ENCODE measurements around the gene RRM1. TPM values are rescaled to one million over a fixed set of nuclear protein-coding genes. Genes with fewer than 3 reads are reported as not detected.
A peak's percentile ranks its signal among the peaks of the same experiment; 100 is the strongest.
"Not testable (repeated sequence)": the region's sequence is repeated elsewhere in the genome, so short reads cannot be mapped to it uniquely, and the experiment has no call there.

RRM1 gene
- 69.0 and 80.7 TPM in 2 replicates for total RNA-seq (2014; rRNA removed; shearing (Covaris generic); ENCODE audit: low replicate concordance)

GRCh38 chr11:4094348-4095291 is at the start of gene RRM1:
RRM1 (plus strand) TSS chr11:4094799; CDS start chr11:4095013, 214 bp downstream.
- Histone ChIP-seq H3K79me2 (ENCODE audit: low read length) (peaks cover 50% of the 10 kb centered on the region), H3K4me3 (ENCODE audit: low read length) (peak within 1 kb of the TSS; percentile 92)

DNA sequence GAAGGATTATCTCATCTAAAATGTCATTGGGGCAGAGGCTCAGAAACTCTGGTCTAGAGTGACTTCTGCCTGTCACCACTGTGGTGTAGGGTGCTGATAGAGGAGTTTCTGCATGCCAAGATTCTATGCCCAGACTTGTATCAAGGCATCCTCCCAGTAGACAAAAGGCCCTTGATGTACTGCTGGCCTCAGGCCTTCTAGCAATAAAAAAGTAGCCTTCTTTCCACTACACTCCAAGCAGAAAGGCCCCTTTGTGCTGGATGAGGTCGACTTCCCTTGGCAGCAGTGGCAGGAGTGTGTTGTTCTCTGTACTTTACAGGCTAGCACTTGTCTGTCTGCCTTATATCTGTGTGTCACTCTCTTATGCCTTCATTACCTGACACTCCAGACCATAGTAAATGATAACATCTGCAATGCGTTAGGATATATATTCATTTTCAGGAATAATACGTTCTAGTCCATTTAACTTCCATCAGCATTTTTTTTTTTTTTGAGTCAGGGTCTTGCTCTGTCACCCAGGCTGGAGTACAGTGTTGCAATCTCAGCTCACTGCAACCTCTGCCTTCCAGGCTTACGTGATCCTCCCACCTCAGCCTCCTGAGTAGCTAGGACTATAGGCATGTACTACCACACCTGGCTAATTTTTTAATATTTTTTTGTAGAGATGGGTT is 49.5 kb upstream of the RRM1 start:
- DNase-seq, result no peak

More at GRCh38 chr11:4094348-4095291, at the start of gene RRM1:
- H4K20me1 ChIP-seq (ENCODE audit: insufficient read depth, low read depth, low read length), result no peaks in the 10 kb centered on the region
- peak within 1 kb of the TSS; percentile 95 for H3K9ac ChIP-seq (ENCODE audit: low read length)
- H3K9me3 ChIP-seq (ENCODE audit: low read length), result no peaks in the 10 kb centered on the region
- H3K4me1 ChIP-seq (ENCODE audit: low read length), result peaks cover 35% of the 10 kb centered on the region
- H2AFZ ChIP-seq (ENCODE audit: low read length), result peak within 1 kb of the TSS; percentile 78
- H3K36me3 ChIP-seq (ENCODE audit: insufficient read depth, low read length), result peaks cover 6% of the 10 kb centered on the region; the same call in 1 of the 2 replicates
- H3K4me2 ChIP-seq (ENCODE audit: low read depth, low read length, poor library complexity, severe bottlenecking), result peak within 1 kb of the TSS; percentile 93
- no peaks in the 10 kb centered on the region for H3K9me2 ChIP-seq (replicated peaks; ENCODE audit: insufficient read depth, low read length)
- no peaks in the 10 kb centered on the region for H3K27me3 ChIP-seq (ENCODE audit: low read length)
- DNase-seq, result peak; percentile 98
- peak within 1 kb of the TSS; percentile 74 for H3K27ac ChIP-seq (ENCODE audit: low read length)

DNA sequence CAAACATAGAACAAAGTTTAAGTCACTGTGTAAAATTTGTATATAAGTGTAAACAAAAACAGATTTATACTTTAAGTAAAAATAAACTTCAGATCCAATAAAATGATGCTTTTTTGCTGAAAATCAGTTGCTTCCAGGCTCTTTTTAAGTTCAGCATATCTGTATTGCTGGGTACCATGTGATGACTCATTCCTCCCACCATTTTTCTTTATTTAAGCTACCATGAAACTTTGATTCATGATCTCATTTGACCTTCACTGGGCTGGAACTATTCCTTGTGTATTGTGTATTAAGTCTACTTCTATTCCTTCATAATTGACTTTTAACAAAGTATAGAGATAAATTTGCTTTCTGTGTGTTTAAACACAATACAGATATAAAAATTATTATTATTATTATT is 46.3 kb upstream of the RRM1 start:
- Histone ChIP-seq H3K4me1 (ENCODE audit: low read length) (peaks cover 5% of the 10 kb centered on the region), H3K4me2 (ENCODE audit: low read depth, low read length, poor library complexity, severe bottlenecking) (no peak overlapping the region), H4K20me1 (ENCODE audit: insufficient read depth, low read depth, low read length) (no peaks in the 10 kb centered on the region), H2AFZ (ENCODE audit: low read length) (no peak overlapping the region), H3K79me2 (ENCODE audit: low read length) (no peaks in the 10 kb centered on the region), H3K36me3 (ENCODE audit: insufficient read depth, low read length) (no peaks in the 10 kb centered on the region), H3K27ac (ENCODE audit: low read length) (no peak overlapping the region), H3K9me3 (ENCODE audit: low read length) (no peaks in the 10 kb centered on the region), H3K9me2 (replicated peaks; ENCODE audit: insufficient read depth, low read length) (no peaks in the 10 kb centered on the region), H3K9ac (ENCODE audit: low read length) (no peak overlapping the region), H3K27me3 (ENCODE audit: low read length) (no peaks in the 10 kb centered on the region), H3K4me3 (ENCODE audit: low read length) (no peak overlapping the region)
- no peak for DNase-seq

More for the DNA sequence above, 49.5 kb upstream of the RRM1 start:
- H3K36me3 ChIP-seq (ENCODE audit: insufficient read depth, low read length), result no peaks in the 10 kb centered on the region
- no peaks in the 10 kb centered on the region for H3K79me2 ChIP-seq (ENCODE audit: low read length)
- no peak overlapping the region for H3K4me2 ChIP-seq (ENCODE audit: low read depth, low read length, poor library complexity, severe bottlenecking)
- H3K27ac ChIP-seq (ENCODE audit: low read length), result no peak overlapping the region
- peaks cover 2% of the 10 kb centered on the region for H3K4me1 ChIP-seq (ENCODE audit: low read length)
- H2AFZ ChIP-seq (ENCODE audit: low read length), result no peak overlapping the region
- no peaks in the 10 kb centered on the region for H3K9me3 ChIP-seq (ENCODE audit: low read length)
- no peaks in the 10 kb centered on the region for H4K20me1 ChIP-seq (ENCODE audit: insufficient read depth, low read depth, low read length)
- H3K27me3 ChIP-seq (ENCODE audit: low read length), result no peaks in the 10 kb centered on the region
- H3K4me3 ChIP-seq (ENCODE audit: low read length), result no peak overlapping the region
- H3K9ac ChIP-seq (ENCODE audit: low read length), result no peak overlapping the region
- H3K9me2 ChIP-seq (replicated peaks; ENCODE audit: insufficient read depth, low read length), result no peaks in the 10 kb centered on the region

DNA sequence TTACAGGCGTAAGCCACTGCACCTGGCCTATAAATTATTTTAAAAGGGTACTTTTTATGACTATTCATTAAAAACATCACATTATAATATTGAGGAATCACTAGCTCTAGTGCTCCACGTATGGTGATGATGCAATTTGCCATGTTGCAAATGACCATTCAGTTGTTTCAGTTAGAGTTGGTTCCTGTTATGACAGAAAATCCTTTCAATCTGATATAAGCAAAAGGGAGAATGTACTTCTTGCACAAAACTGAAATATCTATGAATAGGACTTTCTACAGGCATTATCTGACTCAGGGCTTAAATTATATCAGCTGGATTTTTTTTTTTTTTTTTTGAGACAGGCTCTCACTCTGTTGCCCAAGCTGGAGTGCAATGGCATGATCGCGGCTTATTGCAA is 45.6 kb upstream of the RRM1 start:
- Histone ChIP-seq H3K9me2 (replicated peaks; ENCODE audit: insufficient read depth, low read length) (no peaks in the 10 kb centered on the region), H3K4me1 (ENCODE audit: low read length) (peaks cover 5% of the 10 kb centered on the region), H3K4me2 (ENCODE audit: low read depth, low read length, poor library complexity, severe bottlenecking) (no peak overlapping the region), H3K36me3 (ENCODE audit: insufficient read depth, low read length) (no peaks in the 10 kb centered on the region), H3K4me3 (ENCODE audit: low read length) (no peak overlapping the region), H3K79me2 (ENCODE audit: low read length) (no peaks in the 10 kb centered on the region), H3K9ac (ENCODE audit: low read length) (no peak overlapping the region), H4K20me1 (ENCODE audit: insufficient read depth, low read depth, low read length) (no peaks in the 10 kb centered on the region), H3K27ac (ENCODE audit: low read length) (no peak overlapping the region), H3K9me3 (ENCODE audit: low read length) (no peaks in the 10 kb centered on the region), H3K27me3 (ENCODE audit: low read length) (no peaks in the 10 kb centered on the region), H2AFZ (ENCODE audit: low read length) (no peak overlapping the region)
- DNase-seq, result no peak

DNA sequence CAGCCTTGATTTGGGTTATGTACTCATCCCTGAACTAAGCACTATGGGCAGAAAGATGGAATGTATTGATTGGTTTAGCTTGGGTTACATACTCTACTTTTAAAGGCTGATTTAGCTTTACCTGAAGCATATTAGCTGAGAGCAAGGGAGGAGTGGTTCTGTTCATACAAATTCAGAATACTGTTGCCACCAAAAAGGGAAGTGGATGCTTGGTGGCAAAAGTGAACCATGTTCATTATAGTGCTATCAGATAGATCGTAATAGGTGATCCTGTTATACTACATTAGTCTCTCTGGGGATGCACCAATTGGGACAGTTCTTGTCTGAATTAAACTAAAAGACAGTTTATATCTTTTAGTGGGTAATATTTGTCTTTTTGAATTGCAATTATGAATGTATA is 44.5 kb upstream of the RRM1 start:
- Histone ChIP-seq H3K27ac (ENCODE audit: low read length) (no peak overlapping the region), H3K4me3 (ENCODE audit: low read length) (no peak overlapping the region), H3K4me1 (ENCODE audit: low read length) (peaks cover 5% of the 10 kb centered on the region), H3K4me2 (ENCODE audit: low read depth, low read length, poor library complexity, severe bottlenecking) (no peak overlapping the region), H3K79me2 (ENCODE audit: low read length) (no peaks in the 10 kb centered on the region), H3K9me2 (replicated peaks; ENCODE audit: insufficient read depth, low read length) (no peaks in the 10 kb centered on the region), H3K9ac (ENCODE audit: low read length) (no peak overlapping the region), H2AFZ (ENCODE audit: low read length) (no peak overlapping the region), H3K9me3 (ENCODE audit: low read length) (no peaks in the 10 kb centered on the region), H3K27me3 (ENCODE audit: low read length) (no peaks in the 10 kb centered on the region), H4K20me1 (ENCODE audit: insufficient read depth, low read depth, low read length) (no peaks in the 10 kb centered on the region), H3K36me3 (ENCODE audit: insufficient read depth, low read length) (no peaks in the 10 kb centered on the region)
- no peak for DNase-seq

- H3K4me3 ChIP-seq (ENCODE audit: low read length), result not testable (repeated sequence)
Measured at GRCh38 chr11:4053200-4053599, 41.4 kb upstream of the RRM1 start.

GRCh38 chr11:4054643-4055042 is 40.0 kb upstream of the RRM1 start:
- H4K20me1 ChIP-seq (ENCODE audit: insufficient read depth, low read depth, low read length), result no peaks in the 10 kb centered on the region
- H3K27me3 ChIP-seq (ENCODE audit: low read length), result no peaks in the 10 kb centered on the region
- no peak for DNase-seq
- H2AFZ ChIP-seq (ENCODE audit: low read length), result no peak overlapping the region
- H3K9me3 ChIP-seq (ENCODE audit: low read length), result no peaks in the 10 kb centered on the region
- no peak overlapping the region for H3K4me2 ChIP-seq (ENCODE audit: low read depth, low read length, poor library complexity, severe bottlenecking)
- peaks cover 31% of the 10 kb centered on the region for H3K4me1 ChIP-seq (ENCODE audit: low read length)
- H3K27ac ChIP-seq (ENCODE audit: low read length), result no peak overlapping the region
- no peaks in the 10 kb centered on the region for H3K79me2 ChIP-seq (ENCODE audit: low read length)
- no peaks in the 10 kb centered on the region for H3K9me2 ChIP-seq (replicated peaks; ENCODE audit: insufficient read depth, low read length)
- H3K36me3 ChIP-seq (ENCODE audit: insufficient read depth, low read length), result no peaks in the 10 kb centered on the region
- H3K9ac ChIP-seq (ENCODE audit: low read length), result no peak overlapping the region
- no peak overlapping the region for H3K4me3 ChIP-seq (ENCODE audit: low read length)

More at GRCh38 chr11:4053200-4053599, 41.4 kb upstream of the RRM1 start:
- not testable (repeated sequence) for H3K36me3 ChIP-seq (ENCODE audit: insufficient read depth, low read length); H3K9me2 ChIP-seq (replicated peaks; ENCODE audit: insufficient read depth, low read length); H2AFZ ChIP-seq (ENCODE audit: low read length); DNase-seq; H4K20me1 ChIP-seq (ENCODE audit: insufficient read depth, low read depth, low read length); H3K27me3 ChIP-seq (ENCODE audit: low read length); H3K9ac ChIP-seq (ENCODE audit: low read length); H3K27ac ChIP-seq (ENCODE audit: low read length); H3K79me2 ChIP-seq (ENCODE audit: low read length); H3K9me3 ChIP-seq (ENCODE audit: low read length); H3K4me2 ChIP-seq (ENCODE audit: low read depth, low read length, poor library complexity, severe bottlenecking)
- peaks cover 19% of the 10 kb centered on the region for H3K4me1 ChIP-seq (ENCODE audit: low read length)

DNA sequence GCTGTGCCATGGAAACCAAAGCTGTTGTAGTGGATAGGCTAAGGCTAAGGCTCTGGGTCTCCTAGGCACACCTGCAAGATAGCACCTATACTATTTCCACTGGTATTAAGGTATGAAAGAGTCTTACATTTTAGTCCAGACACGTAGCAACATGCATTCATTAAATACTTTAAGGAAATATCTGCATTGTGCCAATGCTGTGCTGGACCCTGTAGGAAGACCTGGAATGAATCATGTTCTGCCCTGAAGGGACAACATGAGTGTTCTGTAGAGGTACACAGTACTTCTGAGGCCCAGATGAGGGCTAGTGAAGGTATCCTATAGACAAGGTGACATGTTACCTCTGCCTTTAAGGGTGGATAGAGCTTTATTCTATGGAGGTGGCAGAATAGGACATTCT is 35.2 kb upstream of the RRM1 start:
- Histone ChIP-seq H3K4me2 (ENCODE audit: low read depth, low read length, poor library complexity, severe bottlenecking) (no peak overlapping the region), H3K79me2 (ENCODE audit: low read length) (no peaks in the 10 kb centered on the region), H3K9me3 (ENCODE audit: low read length) (no peaks in the 10 kb centered on the region), H3K27me3 (ENCODE audit: low read length) (no peaks in the 10 kb centered on the region), H2AFZ (ENCODE audit: low read length) (no peak overlapping the region), H3K4me3 (ENCODE audit: low read length) (no peak overlapping the region), H3K4me1 (ENCODE audit: low read length) (peaks cover 26% of the 10 kb centered on the region), H3K9me2 (replicated peaks; ENCODE audit: insufficient read depth, low read length) (no peaks in the 10 kb centered on the region), H4K20me1 (ENCODE audit: insufficient read depth, low read depth, low read length) (no peaks in the 10 kb centered on the region), H3K27ac (ENCODE audit: low read length) (no peak overlapping the region), H3K36me3 (ENCODE audit: insufficient read depth, low read length) (no peaks in the 10 kb centered on the region), H3K9ac (ENCODE audit: low read length) (no peak overlapping the region)
- DNase-seq, result no peak

Measured in Karpas-422 (cell line).